Measurements from ENCODE around the gene FASN.

FASN gene

GRCh38 chr17:82080789-82081464 is 17.1 kb downstream of the FASN start:
- DNase-seq (ENCODE audit: low read depth, low spot score) = no peak
- no peak overlapping the region for H3K4me3 ChIP-seq (ENCODE audit: low read length)

GRCh38 chr17:82080048-82080788 is 17.8 kb downstream of the FASN start:
- DNase-seq (ENCODE audit: low read depth, low spot score) = no peak
- H3K4me3 ChIP-seq (ENCODE audit: low read length) = no peak overlapping the region

- no peak for DNase-seq (ENCODE audit: low read depth, low spot score)
- H3K4me3 ChIP-seq (ENCODE audit: low read length) = no peak overlapping the region
These were observed 18.9 kb downstream of the FASN start for GRCh38 chr17:82079001-82079677.

- no peak for DNase-seq (ENCODE audit: low read depth, low spot score)
- H3K4me3 ChIP-seq (ENCODE audit: low read length) = no peak overlapping the region
These were observed 19.6 kb downstream of the FASN start for GRCh38 chr17:82078433-82078832.

- H3K4me3 ChIP-seq (ENCODE audit: low read length) = no peak overlapping the region
- DNase-seq (ENCODE audit: low read depth, low spot score) = no peak
These were observed 20.2 kb downstream of the FASN start for GRCh38 chr17:82077617-82078358.

GRCh38 chr17:82076785-82077591 is 21.0 kb downstream of the FASN start:
- no peak overlapping the region for H3K4me3 ChIP-seq (ENCODE audit: low read length)
- DNase-seq (ENCODE audit: low read depth, low spot score) = no peak

- DNase-seq (ENCODE audit: low read depth, low spot score) = no peak
- no peak overlapping the region for H3K4me3 ChIP-seq (ENCODE audit: low read length)
These were observed 21.8 kb downstream of the FASN start for GRCh38 chr17:82076018-82076784.

- DNase-seq (ENCODE audit: low read depth, low spot score) = no peak
- H3K4me3 ChIP-seq (ENCODE audit: low read length) = no peak overlapping the region
These were observed 24.6 kb downstream of the FASN start for GRCh38 chr17:82073446-82073845.

- DNase-seq (ENCODE audit: low read depth, low spot score) = no peak
- H3K4me3 ChIP-seq (ENCODE audit: low read length) = no peak overlapping the region
These were observed 25.2 kb downstream of the FASN start for GRCh38 chr17:82072827-82073226.

- no peak for DNase-seq (ENCODE audit: low read depth, low spot score)
- H3K4me3 ChIP-seq (ENCODE audit: low read length) = no peak overlapping the region
These were observed 27.4 kb downstream of the FASN start for GRCh38 chr17:82070611-82071010.

GRCh38 chr17:82065638-82066303 is 32.3 kb downstream of the FASN start, which contains the start of gene DUS1L:
Gene DUS1L (minus strand): TSS chr17:82065804. CDS start chr17:82065059, 745 bp downstream.
- DNase-seq (ENCODE audit: low read depth, low spot score) = peak; percentile 41
- peak within 1 kb of the TSS; percentile 84 for H3K4me3 ChIP-seq (ENCODE audit: low read length)

GRCh38 chr17:82065193-82065637 is 32.8 kb downstream of the FASN start:
- no peak for DNase-seq (ENCODE audit: low read depth, low spot score)

GRCh38 chr17:82064433-82065192 is 33.4 kb downstream of the FASN start:
- peak overlapping the region; percentile 84 for H3K4me3 ChIP-seq (ENCODE audit: low read length)
- DNase-seq (ENCODE audit: low read depth, low spot score) = no peak

More at GRCh38 chr17:82065193-82065637, 32.8 kb downstream of the FASN start:
- H3K4me3 ChIP-seq (ENCODE audit: low read length) = peak overlapping the region; percentile 84

- H3K4me3 ChIP-seq (ENCODE audit: low read length) = peak overlapping the region; percentile 84
- no peak for DNase-seq (ENCODE audit: low read depth, low spot score)
These were observed 34.3 kb downstream of the FASN start for GRCh38 chr17:82063424-82064415.

GRCh38 chr17:82062984-82063368 is 35.1 kb downstream of the FASN start:
- no peak for DNase-seq (ENCODE audit: low read depth, low spot score)
- H3K4me3 ChIP-seq (ENCODE audit: low read length) = no peak overlapping the region
